HFF-Myc (cell line): ENCODE measurements around the gene IFI27L1.

Source experiments
- DNase-seq: peaks from one replicate; pipeline ENCODE4 v3.0.0-alpha.2; 2011; ENCODE audit warnings: low read depth; ENCODE audit errors: extremely low read depth
- H3K4me3 ChIP-seq: replicated peaks from 2 replicates; pipeline ENCODE4 v1.5.1; 2011; ENCODE audit warnings: low read depth, mild to moderate bottlenecking, control low read depth, low read length
- TF ChIP-seq, protein P1 (sequence below): IDR thresholded peaks from 2 replicates; pipeline ENCODE4 v1.5.1; 2012; ENCODE audit warnings: mild to moderate bottlenecking, low read depth, low read length, control low read depth; ENCODE audit errors: missing control alignments

IFI27L1 gene

DNA sequence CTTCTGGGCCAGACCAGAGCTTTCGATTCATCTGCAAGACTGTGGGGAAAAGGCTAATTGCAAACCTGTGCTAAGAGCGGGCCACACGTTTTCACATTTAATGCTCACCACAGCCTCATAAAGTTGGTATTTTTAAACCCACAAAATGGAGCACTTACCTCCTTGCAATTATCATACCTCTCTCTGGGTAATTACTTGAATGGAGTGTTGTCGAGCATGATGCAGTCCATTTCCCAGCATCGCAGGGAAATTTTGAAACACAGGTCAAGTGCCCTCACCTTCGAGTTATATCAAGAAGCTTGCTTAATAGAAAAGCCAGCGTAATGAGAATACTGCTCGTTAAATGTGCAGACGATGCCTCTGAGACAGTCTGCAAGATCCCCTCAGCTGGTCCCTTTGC is 57.1 kb downstream of the IFI27L1 start:
- no peak for DNase-seq
- no peak overlapping the region for H3K4me3 ChIP-seq
- TF ChIP-seq, protein P1, sequence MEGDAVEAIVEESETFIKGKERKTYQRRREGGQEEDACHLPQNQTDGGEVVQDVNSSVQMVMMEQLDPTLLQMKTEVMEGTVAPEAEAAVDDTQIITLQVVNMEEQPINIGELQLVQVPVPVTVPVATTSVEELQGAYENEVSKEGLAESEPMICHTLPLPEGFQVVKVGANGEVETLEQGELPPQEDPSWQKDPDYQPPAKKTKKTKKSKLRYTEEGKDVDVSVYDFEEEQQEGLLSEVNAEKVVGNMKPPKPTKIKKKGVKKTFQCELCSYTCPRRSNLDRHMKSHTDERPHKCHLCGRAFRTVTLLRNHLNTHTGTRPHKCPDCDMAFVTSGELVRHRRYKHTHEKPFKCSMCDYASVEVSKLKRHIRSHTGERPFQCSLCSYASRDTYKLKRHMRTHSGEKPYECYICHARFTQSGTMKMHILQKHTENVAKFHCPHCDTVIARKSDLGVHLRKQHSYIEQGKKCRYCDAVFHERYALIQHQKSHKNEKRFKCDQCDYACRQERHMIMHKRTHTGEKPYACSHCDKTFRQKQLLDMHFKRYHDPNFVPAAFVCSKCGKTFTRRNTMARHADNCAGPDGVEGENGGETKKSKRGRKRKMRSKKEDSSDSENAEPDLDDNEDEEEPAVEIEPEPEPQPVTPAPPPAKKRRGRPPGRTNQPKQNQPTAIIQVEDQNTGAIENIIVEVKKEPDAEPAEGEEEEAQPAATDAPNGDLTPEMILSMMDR = no peak

DNA sequence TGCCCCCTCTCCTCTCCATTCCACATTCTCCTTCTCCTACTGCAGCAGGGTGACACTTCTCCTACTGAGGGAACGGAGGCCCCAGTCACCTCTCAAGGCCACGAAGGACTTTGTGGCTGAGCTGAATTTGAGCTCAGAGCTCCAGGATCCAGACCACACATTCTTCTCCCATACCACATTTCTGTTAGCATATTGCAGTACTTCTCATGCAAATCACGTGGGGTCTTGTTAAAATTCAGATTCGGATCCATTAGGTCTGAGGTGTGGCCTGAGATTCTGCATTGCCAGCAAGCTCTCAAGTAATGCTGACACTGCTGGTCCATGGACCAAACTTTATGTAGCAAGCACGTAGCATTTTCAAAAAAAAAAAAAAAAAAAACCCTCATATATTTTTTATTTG is 57.9 kb downstream of the IFI27L1 start:
- no peak overlapping the region for H3K4me3 ChIP-seq
- DNase-seq = no peak
- TF ChIP-seq, protein P1 = no peak

DNA sequence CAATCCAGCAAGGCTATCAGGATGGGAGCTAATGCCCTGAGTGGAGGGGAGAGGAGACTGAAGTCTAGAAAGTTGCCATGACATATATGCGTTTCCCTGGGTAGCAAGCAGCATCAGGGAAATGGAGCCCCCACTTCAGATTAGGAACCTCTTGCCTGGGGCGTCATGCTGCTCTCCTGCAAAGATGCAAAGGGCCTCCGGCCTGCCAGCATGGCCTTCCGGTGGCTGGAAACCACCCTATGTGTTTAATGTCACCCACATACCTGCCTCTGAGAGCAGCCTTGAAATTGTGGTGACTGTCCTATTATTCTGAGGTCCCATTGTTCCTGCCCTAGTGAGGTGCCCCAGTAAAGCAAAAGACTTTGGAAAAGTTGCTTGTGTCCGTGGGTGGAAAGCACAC is 58.3 kb downstream of the IFI27L1 start:
- H3K4me3 ChIP-seq = no peak overlapping the region
- TF ChIP-seq, protein P1 = no peak
- no peak for DNase-seq

DNA sequence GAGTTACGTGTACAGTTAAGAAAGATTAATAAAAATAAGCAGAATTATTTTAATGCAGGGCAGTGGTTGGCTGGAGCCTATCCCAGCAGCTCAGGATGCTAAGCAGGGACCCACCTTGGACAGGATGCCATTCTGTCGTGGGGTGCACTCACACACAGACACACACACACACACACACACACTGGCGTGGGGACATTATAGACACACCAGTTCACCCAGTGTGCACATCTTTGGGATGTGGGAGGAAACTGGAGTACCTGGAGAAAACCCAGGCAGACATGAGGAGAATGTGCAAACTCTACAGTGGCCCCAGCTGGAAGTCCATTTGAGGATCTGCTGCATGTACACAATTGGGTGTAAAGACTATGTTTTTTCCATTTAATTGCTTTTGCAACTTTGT is 61.1 kb downstream of the IFI27L1 start:
- no peak for DNase-seq
- H3K4me3 ChIP-seq = no peak overlapping the region
- TF ChIP-seq, protein P1 = no peak

DNA sequence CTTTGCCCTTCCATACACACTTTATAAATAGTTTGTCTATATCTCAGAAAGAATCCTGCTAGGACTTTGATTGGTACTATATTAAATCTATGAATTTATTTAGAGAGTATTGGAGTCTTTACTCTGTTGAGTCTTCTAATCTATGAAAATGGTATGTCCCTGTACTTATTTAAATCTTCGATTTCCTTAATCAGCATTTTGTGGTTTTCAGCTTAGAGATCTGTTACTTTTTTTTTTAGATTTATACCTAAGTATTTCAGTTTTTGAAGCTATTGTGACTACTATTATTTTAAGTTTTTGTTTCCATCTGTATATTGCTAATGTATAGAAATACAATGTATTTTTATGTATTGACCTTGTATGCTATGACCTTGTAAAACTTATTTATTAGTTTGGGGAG is 61.7 kb downstream of the IFI27L1 start:
- H3K4me3 ChIP-seq = no peak overlapping the region
- no peak for DNase-seq
- TF ChIP-seq, protein P1 = no peak

DNA sequence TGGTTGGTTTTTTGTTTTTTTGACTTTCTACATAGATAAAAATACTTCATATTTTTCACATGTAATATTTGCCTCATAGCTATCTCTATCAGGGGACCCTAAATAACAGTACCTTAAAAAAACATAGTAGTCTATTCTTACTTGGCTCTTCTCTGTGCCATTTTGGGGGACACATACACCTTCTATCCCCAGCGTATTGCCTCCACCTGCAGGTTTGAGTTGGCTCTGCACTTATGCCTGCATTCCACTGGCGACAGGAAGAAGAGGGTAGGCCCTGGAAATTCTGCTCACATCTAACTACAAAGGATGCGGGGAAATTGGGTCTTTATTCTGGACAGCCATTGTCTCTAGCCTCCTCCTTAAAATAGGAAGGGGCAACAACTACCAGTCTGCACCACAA is 62.1 kb downstream of the IFI27L1 start:
- no peak for DNase-seq
- no peak overlapping the region for H3K4me3 ChIP-seq
- TF ChIP-seq, protein P1 = peak; percentile 27

DNA sequence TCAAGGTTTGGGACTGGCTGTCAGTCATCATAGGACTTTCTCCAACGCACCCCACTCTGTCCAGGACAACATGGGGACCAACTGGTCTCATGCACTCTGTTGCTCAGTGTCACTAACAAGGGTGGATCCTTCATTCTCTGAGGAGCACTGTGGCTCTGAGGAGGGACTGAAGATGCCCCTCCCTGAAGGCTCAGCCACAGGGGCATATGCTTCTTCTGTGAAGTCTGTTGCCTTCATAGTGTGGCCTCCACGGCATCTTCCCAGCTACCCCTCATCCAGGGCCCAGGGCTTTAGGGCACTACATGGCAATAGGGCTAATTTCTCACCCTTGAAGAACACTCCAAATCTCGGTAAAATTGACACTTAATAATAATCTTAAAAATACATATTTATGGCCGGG is 62.6 kb downstream of the IFI27L1 start:
- H3K4me3 ChIP-seq = no peak overlapping the region
- TF ChIP-seq, protein P1 = no peak
- DNase-seq = no peak
